ENCODE data around the gene SCLY. TPM values are rescaled to one million over a fixed set of nuclear protein-coding genes. Genes with fewer than 3 reads are reported as not detected.

Gene SCLY
- total RNA-seq, 1 donor from 2014 or later: 11.5 TPM

GRCh38 chr2:238138331-238139195 is 77.8 kb downstream of the SCLY start, which contains the start of gene KLHL30:
KLHL30 (plus strand) TSS chr2:238138668; CDS start chr2:238140755, 2,087 bp downstream.
- no peak for DNase-seq (ENCODE audit: low read depth)

GRCh38 chr2:238139196-238140039 is 78.6 kb downstream of the SCLY start:
- TF ChIP-seq CTCF (conservative IDR thresholded peaks at IDR 0.05; ENCODE audit: low read depth, low read length): peak; percentile 48
- H3K4me3 ChIP-seq (ENCODE audit: low read depth, low read length): no peak overlapping the region
- DNase-seq (ENCODE audit: low read depth): no peak

More at GRCh38 chr2:238138331-238139195, 77.8 kb downstream of the SCLY start, which contains the start of gene KLHL30:
- no peak within 1 kb of the TSS for H3K4me3 ChIP-seq (ENCODE audit: low read depth, low read length)
- no peak for TF ChIP-seq CTCF (conservative IDR thresholded peaks at IDR 0.05; ENCODE audit: low read depth, low read length)

- no peak for DNase-seq (ENCODE audit: low read depth)
- no peak overlapping the region for H3K4me3 ChIP-seq (ENCODE audit: low read depth, low read length)
- TF ChIP-seq CTCF (conservative IDR thresholded peaks at IDR 0.05; ENCODE audit: low read depth, low read length): no peak
Measured at GRCh38 chr2:238140040-238140439, 79.2 kb downstream of the SCLY start.

GRCh38 chr2:238140721-238141540 is 80.1 kb downstream of the SCLY start:
- no peak for TF ChIP-seq CTCF (conservative IDR thresholded peaks at IDR 0.05; ENCODE audit: low read depth, low read length)
- no peak overlapping the region for H3K4me3 ChIP-seq (ENCODE audit: low read depth, low read length)
- DNase-seq (ENCODE audit: low read depth): no peak

GRCh38 chr2:238141541-238142318 is 80.9 kb downstream of the SCLY start:
- no peak for DNase-seq (ENCODE audit: low read depth)
- TF ChIP-seq CTCF (conservative IDR thresholded peaks at IDR 0.05; ENCODE audit: low read depth, low read length): no peak
- no peak overlapping the region for H3K4me3 ChIP-seq (ENCODE audit: low read depth, low read length)
